Parathyroid adenoma (tissue), 2 donors: ENCODE results near the gene ZDHHC16.

Experiments
- H2AFZ ChIP-seq: fragments of 300-600 bp; sonication (generic); one replicate; pipeline ENCODE4 v1.7.0; 2017; ENCODE audit warnings: antibody characterized with exemption, mild to moderate bottlenecking
- H3K27ac ChIP-seq: fragments of 300-600 bp; sonication (generic); one replicate; pipeline ENCODE4 v1.7.0; 2017
- H3K27me3 ChIP-seq: fragments of 300-600 bp; sonication (generic); one replicate; pipeline ENCODE4 v1.7.0; 2017; ENCODE audit warnings: low read length; ENCODE audit not compliant: control insufficient read depth, insufficient read depth
- H3K36me3 ChIP-seq: fragments of 300-600 bp; sonication (generic); one replicate; pipeline ENCODE4 v1.7.0; 2017; ENCODE audit warnings: low read length; ENCODE audit not compliant: control insufficient read depth, insufficient read depth
- H3K4me1 ChIP-seq: fragments of 300-600 bp; sonication (generic); one replicate; pipeline ENCODE4 v1.7.0; 2017; ENCODE audit warnings: control low read depth
- H3K4me2 ChIP-seq: fragments of 300-600 bp; sonication (generic); one replicate; pipeline ENCODE4 v1.7.0; 2017; ENCODE audit warnings: low read length
- H3K4me3 ChIP-seq: fragments of 300-600 bp; sonication (generic); one replicate; pipeline ENCODE4 v1.7.0; 2017; ENCODE audit warnings: low read depth, low read length
- H3K79me2 ChIP-seq: fragments of 300-600 bp; sonication (generic); one replicate; pipeline ENCODE4 v1.7.0; 2017; ENCODE audit warnings: control low read depth
- H3K9ac ChIP-seq: fragments of 300-600 bp; sonication (generic); one replicate; pipeline ENCODE4 v1.7.0; 2017; ENCODE audit warnings: mild to moderate bottlenecking
- H3K9me3 ChIP-seq: fragments of 300-600 bp; sonication (generic); one replicate; pipeline ENCODE4 v1.7.0; 2017; ENCODE audit warnings: low read length; ENCODE audit not compliant: control insufficient read depth
- CTCF ChIP-seq: fragments of 300-600 bp; sonication (generic); IDR thresholded peaks from one replicate; pipeline ENCODE4 v1.7.0; 2017; ENCODE audit warnings: antibody characterized with exemption, mild to moderate bottlenecking
- donor health status: primary hyperparathyroidism.

Gene ZDHHC16

DNA sequence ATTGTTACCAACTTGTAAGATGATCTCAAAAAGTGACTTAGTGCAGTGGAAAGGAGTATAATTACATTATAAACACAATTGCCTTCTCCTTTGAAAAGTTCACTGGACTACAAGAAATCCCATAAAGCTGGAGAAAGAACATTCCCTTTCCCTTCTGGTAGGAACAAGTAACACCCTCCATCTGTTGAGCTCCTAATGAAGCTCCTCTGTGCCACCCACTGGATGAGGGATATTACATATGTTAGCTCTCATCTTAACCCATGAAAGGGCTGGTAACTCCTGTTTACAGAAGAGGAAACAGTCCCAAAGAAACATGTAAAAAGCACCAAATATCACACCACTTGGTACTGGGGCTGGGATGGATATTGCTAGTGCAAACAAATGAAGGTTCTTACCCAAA lies 11.9 kb upstream of the ZDHHC16 start:
- no peaks in the 10 kb centered on the region for H3K79me2 ChIP-seq
- no peak overlapping the region for H3K4me2 ChIP-seq
- no peak overlapping the region for H3K9ac ChIP-seq
- no peaks in the 10 kb centered on the region for H3K27me3 ChIP-seq
- H3K4me3 ChIP-seq: no peak overlapping the region
- no peak overlapping the region for H3K27ac ChIP-seq
- no peaks in the 10 kb centered on the region for H3K9me3 ChIP-seq
- no peaks in the 10 kb centered on the region for H3K36me3 ChIP-seq
- no peak overlapping the region for H2AFZ ChIP-seq
- no peak for TF ChIP-seq CTCF
- no peaks in the 10 kb centered on the region for H3K4me1 ChIP-seq

GRCh38 chr10:97434557-97434956 lies 11.4 kb upstream of the ZDHHC16 start:
- Histone ChIP-seq H3K4me2 (no peak overlapping the region), H3K9me3 (no peaks in the 10 kb centered on the region), H2AFZ (no peak overlapping the region), H3K4me3 (no peak overlapping the region), H3K79me2 (no peaks in the 10 kb centered on the region), H3K4me1 (no peaks in the 10 kb centered on the region), H3K9ac (no peak overlapping the region), H3K36me3 (no peaks in the 10 kb centered on the region), H3K27me3 (no peaks in the 10 kb centered on the region), H3K27ac (no peak overlapping the region)
- TF ChIP-seq CTCF: no peak

DNA sequence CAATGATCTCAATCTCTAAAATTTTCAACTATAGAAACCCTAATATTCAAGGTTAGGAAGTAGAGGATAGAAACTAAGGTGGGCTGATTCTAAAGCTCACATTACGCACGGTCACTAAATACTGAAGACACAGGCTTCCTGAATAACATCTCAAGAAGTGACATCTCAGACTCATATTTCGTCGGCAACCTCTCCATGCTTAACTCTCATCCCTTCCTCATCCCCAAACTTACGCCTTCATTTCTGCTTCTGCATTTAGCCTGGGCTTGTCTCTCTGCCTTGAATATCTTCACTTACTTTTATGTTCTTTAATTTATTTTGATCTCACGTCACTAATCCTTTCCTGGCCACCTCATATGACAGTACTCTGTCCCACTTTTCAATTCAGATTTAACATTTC lies 10.8 kb upstream of the ZDHHC16 start:
- Histone ChIP-seq H3K9ac (no peak overlapping the region), H3K79me2 (no peaks in the 10 kb centered on the region), H3K9me3 (no peaks in the 10 kb centered on the region), H3K36me3 (no peaks in the 10 kb centered on the region), H3K4me3 (no peak overlapping the region), H3K4me2 (no peak overlapping the region), H3K27me3 (no peaks in the 10 kb centered on the region), H3K27ac (no peak overlapping the region), H2AFZ (no peak overlapping the region), H3K4me1 (no peaks in the 10 kb centered on the region)
- TF ChIP-seq CTCF: no peak

- Histone ChIP-seq H3K36me3 (no peaks in the 10 kb centered on the region), H2AFZ (no peak overlapping the region), H3K4me3 (no peak overlapping the region), H3K9ac (no peak overlapping the region), H3K4me2 (no peak overlapping the region), H3K79me2 (peaks cover 14% of the 10 kb centered on the region), H3K9me3 (no peaks in the 10 kb centered on the region), H3K27ac (no peak overlapping the region), H3K27me3 (no peaks in the 10 kb centered on the region), H3K4me1 (no peaks in the 10 kb centered on the region)
- no peak for TF ChIP-seq CTCF
These were observed 3.7 kb upstream of the ZDHHC16 start for GRCh38 chr10:97442277-97442676.

DNA sequence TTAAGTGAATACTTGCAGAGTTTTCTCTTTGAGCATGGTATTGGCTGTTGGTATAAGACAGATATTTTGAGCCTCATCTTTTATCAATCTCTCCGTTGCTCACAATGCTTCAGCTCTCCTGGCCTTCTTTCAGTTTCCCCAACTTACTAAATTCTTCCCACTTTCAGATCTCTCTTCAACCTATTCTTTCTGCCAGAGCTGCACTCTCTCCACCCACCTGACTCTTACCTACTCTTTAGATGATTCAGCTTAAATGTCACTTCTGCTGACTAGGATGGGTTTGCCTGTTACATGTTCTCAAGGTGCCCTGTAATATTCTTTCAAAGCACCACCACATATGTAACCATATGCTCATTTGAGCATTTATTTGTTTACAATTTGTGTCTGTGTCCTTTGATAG lies 1.8 kb upstream of the ZDHHC16 start:
- Histone ChIP-seq H3K4me3 (no peak overlapping the region), H3K79me2 (peaks cover 21% of the 10 kb centered on the region)

More for the DNA sequence above, 1.8 kb upstream of the ZDHHC16 start:
- H3K4me1 ChIP-seq: peaks cover 4% of the 10 kb centered on the region
- H3K4me2 ChIP-seq: no peak overlapping the region
- no peak overlapping the region for H2AFZ ChIP-seq
- H3K36me3 ChIP-seq: no peaks in the 10 kb centered on the region
- H3K9me3 ChIP-seq: no peaks in the 10 kb centered on the region
- TF ChIP-seq CTCF: no peak
- H3K27ac ChIP-seq: no peak overlapping the region
- H3K27me3 ChIP-seq: no peaks in the 10 kb centered on the region
- no peak overlapping the region for H3K9ac ChIP-seq
